HG03135 (cell line): Measurements from ENCODE around the gene SUFU.
"Not testable (repeated sequence)": the region's sequence is repeated elsewhere in the genome, so short reads cannot be mapped to it uniquely, and the experiment has no call there.

Experiments
- ATAC-seq: cut with Tn5 transposase; IDR thresholded peaks from one replicate; pipeline ENCODE4 v1.9.1; 2021; ENCODE audit warnings: mild to moderate bottlenecking, moderate library complexity; ENCODE audit not compliant: unreplicated experiment

SUFU gene

GRCh38 chr10:102503264-102504178 lies at the start of gene SUFU:
TSS of gene SUFU (plus strand) at chr10:102503972. CDS start at chr10:102504153, 181 bp downstream.
- peak; percentile 57 for ATAC-seq

GRCh38 chr10:102454662-102455487 lies 48.9 kb upstream of the SUFU start:
- ATAC-seq: not testable (repeated sequence)

GRCh38 chr10:102455893-102456471 lies 47.8 kb upstream of the SUFU start:
- ATAC-seq: no peak

GRCh38 chr10:102457591-102458150 lies 46.1 kb upstream of the SUFU start:
- ATAC-seq: no peak

- ATAC-seq: no peak
These were observed 45.1 kb upstream of the SUFU start for GRCh38 chr10:102458656-102459055.

- ATAC-seq: peak; percentile 35
These were observed 43.0 kb upstream of the SUFU start for GRCh38 chr10:102460836-102461186.

- ATAC-seq: peak; percentile 80
These were observed 42.4 kb upstream of the SUFU start for GRCh38 chr10:102461187-102462054.

GRCh38 chr10:102462512-102463054 lies 41.2 kb upstream of the SUFU start:
- ATAC-seq: no peak

GRCh38 chr10:102463983-102464382 lies 39.8 kb upstream of the SUFU start:
- ATAC-seq: no peak

GRCh38 chr10:102465466-102465865 lies 38.3 kb upstream of the SUFU start:
- ATAC-seq: no peak

GRCh38 chr10:102467318-102467717 lies 36.5 kb upstream of the SUFU start:
- ATAC-seq: no peak

- ATAC-seq: no peak
These were observed 35.8 kb upstream of the SUFU start for GRCh38 chr10:102467971-102468438.

GRCh38 chr10:102468683-102469082 lies 35.1 kb upstream of the SUFU start:
- ATAC-seq: no peak

- ATAC-seq: no peak
These were observed 32.9 kb upstream of the SUFU start for GRCh38 chr10:102470579-102471546.

GRCh38 chr10:102473445-102474331 lies 30.1 kb upstream of the SUFU start:
- no peak for ATAC-seq

- ATAC-seq: no peak
These were observed 28.2 kb upstream of the SUFU start for GRCh38 chr10:102475451-102476040.

GRCh38 chr10:102476466-102477141 lies 27.2 kb upstream of the SUFU start:
- ATAC-seq: no peak
